Stimulated activated CD4-positive, alpha-beta T cell treated with anti-CD3 and anti-CD28 coated beads, TNF-alpha, amount 100 ng/mL, for 24 hours (primary cell): Measurements from ENCODE around the gene HCRTR1.

Experiments used
- DNase-seq, 3 experiments: peaks; one replicate each; pipeline ENCODE4 v3.0.0-alpha.2; 2020; ENCODE audit warnings: low read depth in 3 of 3

Gene HCRTR1

GRCh38 chr1:31650161-31651088 lies 32.9 kb downstream of the HCRTR1 start:
- no peak for DNase-seq

GRCh38 chr1:31651089-31651420 lies 33.6 kb downstream of the HCRTR1 start:
- no peak for DNase-seq

GRCh38 chr1:31651766-31652165 lies 34.3 kb downstream of the HCRTR1 start:
- no peak for DNase-seq

DNA sequence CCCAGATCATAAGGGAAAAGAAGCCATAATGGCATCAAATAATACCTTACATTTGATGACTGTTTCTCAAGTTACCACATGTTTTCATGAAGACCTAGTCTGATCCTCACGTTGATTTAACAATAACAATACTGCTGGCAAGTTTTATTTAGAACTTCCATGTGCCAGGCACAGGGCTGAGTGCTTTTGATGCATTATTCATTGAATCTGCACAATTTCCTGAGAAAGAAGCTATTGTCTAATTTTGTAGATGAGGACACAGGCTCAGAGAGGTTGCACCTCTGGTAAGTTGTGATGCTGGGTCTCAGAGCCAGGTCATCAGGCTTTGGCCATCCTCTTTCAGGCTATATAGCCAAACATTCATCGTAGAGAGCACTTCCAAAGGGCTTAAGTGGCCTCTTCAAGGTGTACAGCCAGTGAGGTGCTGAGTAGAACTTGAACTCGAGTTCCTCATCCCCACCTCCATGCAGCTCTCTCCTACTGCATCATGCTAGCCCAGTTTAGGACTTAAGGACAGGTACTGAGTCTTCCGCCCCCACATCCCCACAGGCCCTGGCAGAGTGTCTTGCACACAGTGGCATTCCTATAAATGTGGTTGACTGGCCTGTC lies 35.5 kb downstream of the HCRTR1 start:
- no peak for DNase-seq

GRCh38 chr1:31653717-31654473 lies 36.4 kb downstream of the HCRTR1 start:
- no peak for DNase-seq

GRCh38 chr1:31654474-31654776 lies 36.9 kb downstream of the HCRTR1 start:
- DNase-seq: no peak

GRCh38 chr1:31655104-31655503 lies 37.6 kb downstream of the HCRTR1 start:
- no peak for DNase-seq

DNA sequence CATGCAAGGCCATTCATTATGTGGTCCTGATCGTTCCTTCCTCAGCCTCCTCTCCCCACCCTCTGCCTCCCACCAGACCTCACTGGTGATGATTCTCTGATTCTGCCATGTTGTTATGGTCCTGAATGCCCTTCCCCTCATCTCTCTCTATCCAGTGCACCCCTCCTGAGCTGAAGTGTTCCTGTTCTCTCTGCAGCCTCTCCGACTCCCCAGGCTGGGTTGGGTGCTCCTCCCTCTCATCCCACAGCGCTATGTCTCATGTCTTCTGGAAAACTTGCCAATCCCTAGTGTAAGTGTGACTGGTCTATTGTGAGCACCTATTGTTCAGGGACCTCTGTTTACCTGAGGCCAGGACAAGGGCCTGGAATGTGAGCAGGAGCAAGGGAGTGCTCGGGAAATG lies 38.3 kb downstream of the HCRTR1 start:
- DNase-seq: no peak

DNA sequence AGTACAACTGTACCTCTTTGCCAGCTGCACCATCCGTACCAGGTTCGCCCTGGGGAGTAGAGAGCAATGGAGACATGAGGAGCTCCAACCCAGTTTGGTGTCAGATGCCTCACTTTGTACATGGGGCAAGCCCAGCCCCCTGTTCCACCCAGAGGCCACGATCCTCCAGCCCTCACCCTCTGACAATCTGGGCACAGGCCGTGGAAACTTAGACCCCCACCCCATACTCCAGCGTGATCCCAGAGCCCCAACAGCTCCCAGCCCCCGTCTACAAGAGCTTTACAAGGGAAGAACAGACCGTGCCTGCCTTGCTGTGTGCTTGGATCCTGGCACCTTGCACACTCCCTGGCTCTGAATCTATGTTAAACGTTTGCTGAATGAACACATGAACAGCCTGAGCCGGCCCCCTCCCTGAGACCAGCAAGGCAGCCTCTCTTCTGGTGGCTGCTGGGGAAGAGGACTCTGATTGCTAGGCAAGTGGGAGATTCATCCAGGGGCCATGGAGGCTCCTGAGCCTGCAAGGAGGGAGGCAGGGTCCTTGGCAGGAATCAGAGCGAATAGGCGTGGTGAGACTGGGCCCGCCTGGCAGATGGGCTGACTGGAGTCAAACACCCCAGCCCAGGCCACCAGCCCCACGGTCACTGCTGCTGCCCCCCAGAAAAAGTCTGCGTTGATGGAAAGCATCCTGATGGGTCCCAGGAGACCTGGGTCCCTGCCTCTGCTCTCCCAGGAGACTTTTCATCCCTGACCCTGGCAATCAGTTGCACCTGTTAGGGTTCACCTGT lies 39.7 kb downstream of the HCRTR1 start:
- DNase-seq: no peak

GRCh38 chr1:31657972-31658510 lies 40.6 kb downstream of the HCRTR1 start:
- no peak for DNase-seq

DNA sequence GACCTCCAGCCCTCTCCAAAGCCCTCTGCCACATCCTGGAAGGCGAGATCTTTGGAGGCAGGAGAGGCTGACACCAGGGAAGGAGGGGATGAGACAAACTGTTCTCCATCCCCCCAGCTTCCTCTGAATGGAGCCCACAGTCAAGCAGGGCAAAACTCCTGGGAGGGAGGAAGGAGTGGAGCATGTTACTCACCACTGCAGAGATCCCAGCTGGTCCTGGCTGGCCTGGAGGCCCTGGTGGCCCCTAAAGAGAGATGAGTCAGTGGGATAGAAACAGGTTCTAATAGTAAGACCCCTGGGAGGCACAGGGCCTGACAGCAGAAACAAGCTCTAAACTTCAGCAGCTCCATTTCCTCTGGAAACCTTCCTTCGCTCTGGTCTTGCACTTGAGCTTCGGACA lies 41.2 kb downstream of the HCRTR1 start:
- DNase-seq: no peak

- no peak for DNase-seq
Measured at GRCh38 chr1:31659889-31660288, 42.4 kb downstream of the HCRTR1 start.

GRCh38 chr1:31660871-31661455 lies 43.5 kb downstream of the HCRTR1 start:
- no peak for DNase-seq

GRCh38 chr1:31661856-31662255 lies 44.4 kb downstream of the HCRTR1 start:
- no peak for DNase-seq

- DNase-seq: no peak
Measured at GRCh38 chr1:31662463-31662862, 45.0 kb downstream of the HCRTR1 start.

- peak; percentile 28 to 45 (median 38) for DNase-seq
Measured at GRCh38 chr1:31663622-31664452, 46.3 kb downstream of the HCRTR1 start.

- DNase-seq: no peak
Measured at GRCh38 chr1:31664528-31664927, 47.0 kb downstream of the HCRTR1 start.

DNA sequence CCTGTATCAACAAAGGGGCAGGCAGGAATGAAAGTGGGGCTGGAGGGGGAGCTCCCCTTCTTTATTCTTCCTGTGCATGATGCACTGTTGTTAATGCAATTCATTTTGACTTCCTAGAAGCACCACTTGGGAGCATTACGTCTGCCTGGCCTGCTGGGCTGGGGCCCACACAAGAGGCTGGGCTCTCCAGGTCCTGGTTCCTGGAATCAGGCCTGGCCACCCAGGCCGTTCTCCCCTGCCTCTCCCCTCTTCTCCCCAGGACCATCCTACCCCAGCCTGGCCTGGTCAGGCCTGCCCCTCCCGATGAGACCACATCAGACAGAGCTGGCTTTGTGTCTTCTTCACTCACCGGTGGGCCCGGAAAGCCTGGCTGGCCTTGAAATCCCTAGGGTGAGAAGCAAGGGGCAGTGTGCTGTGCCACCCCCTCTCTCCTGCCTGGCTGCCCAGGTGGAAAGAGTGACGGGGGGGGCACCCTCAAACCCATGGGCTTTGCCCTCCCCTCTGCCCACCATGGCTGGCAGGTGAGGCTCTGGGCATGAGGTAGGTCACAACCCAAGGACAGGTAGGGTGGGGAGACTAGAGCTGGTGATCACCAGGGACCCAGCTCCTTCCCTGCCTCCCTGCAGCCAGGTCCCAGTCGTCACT lies 47.9 kb downstream of the HCRTR1 start:
- DNase-seq: no peak

DNA sequence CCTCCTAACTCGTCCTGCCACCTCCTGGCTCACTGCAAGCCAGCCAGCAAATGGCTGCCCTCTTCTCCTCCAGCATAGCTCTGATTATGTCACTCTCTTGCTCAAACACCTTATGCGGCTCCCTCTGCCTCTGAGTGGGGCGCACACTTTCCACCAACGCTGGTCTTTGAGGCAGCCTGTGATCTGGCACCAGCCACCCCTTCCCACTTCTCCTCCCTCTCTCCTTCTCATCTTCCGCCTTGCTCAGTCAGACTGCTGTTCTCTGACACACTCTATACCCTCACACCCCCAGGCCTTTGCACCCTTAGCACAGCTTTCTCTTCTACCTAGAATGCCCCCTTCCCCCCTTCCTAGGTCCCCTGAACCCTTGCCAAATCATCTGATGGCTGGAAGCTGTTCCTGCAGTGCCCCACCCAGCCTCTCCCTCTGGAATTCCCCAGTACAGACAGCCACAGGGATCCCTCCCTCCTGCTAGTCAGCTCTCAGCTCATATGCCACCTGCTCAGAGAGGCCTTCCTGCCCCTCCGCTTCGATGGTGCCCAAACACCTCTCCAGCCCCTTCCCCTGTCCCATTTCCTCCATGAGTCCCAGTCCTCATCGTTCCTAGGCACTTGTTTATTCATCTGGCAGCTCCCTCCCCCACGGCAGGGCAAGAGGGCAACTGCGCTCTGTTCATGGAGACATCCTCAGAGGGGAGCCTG lies 48.9 kb downstream of the HCRTR1 start:
- no peak for DNase-seq
